DND-41 (cell line): ENCODE measurements around the gene TAGAP.

Source experiments
- EZH2 ChIP-seq: IDR thresholded peaks from 3 replicates; pipeline ENCODE4 v1.6.1; 2012; ENCODE audit warnings: borderline replicate concordance, low read depth, mild to moderate bottlenecking, moderate library complexity, low read length, inconsistent platforms; ENCODE audit not compliant: severe bottlenecking
- TF ChIP-seq, protein P1 (sequence below): IDR thresholded peaks from 2 replicates; pipeline ENCODE4 v1.5.1; 2012; ENCODE audit warnings: borderline replicate concordance, low read length, moderate library complexity, mild to moderate bottlenecking; ENCODE audit not compliant: poor library complexity, severe bottlenecking; ENCODE audit errors: extremely low read depth

DNA sequence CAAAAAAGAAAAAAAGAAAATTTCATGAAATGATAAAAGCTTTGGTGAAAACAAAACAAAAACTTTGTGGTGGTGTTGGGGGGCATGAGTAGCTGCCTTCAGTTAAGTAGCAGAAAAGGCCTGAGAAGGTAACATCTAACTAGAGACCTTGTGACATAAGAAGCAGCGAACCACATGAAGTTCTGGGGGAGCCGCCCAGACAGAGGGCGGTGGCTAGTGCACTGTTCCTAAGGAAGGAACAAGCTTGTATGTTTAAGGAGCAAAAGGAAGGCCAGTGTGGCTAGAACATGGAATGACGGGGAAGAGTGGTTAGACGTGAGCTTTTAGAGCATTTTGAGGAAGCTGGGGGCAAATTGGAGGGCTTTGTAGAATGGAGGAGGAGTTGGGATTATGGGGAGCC is 37.3 kb downstream of the TAGAP start:
- TF ChIP-seq, protein P1, sequence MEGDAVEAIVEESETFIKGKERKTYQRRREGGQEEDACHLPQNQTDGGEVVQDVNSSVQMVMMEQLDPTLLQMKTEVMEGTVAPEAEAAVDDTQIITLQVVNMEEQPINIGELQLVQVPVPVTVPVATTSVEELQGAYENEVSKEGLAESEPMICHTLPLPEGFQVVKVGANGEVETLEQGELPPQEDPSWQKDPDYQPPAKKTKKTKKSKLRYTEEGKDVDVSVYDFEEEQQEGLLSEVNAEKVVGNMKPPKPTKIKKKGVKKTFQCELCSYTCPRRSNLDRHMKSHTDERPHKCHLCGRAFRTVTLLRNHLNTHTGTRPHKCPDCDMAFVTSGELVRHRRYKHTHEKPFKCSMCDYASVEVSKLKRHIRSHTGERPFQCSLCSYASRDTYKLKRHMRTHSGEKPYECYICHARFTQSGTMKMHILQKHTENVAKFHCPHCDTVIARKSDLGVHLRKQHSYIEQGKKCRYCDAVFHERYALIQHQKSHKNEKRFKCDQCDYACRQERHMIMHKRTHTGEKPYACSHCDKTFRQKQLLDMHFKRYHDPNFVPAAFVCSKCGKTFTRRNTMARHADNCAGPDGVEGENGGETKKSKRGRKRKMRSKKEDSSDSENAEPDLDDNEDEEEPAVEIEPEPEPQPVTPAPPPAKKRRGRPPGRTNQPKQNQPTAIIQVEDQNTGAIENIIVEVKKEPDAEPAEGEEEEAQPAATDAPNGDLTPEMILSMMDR: no peak
- no peak for TF ChIP-seq EZH2
